Measurements from ENCODE around the gene CLBA1.

- TF ChIP-seq EZH2 (IDR thresholded peaks at IDR 0.05) (no peak), CTCF (IDR thresholded peaks at IDR 0.05) (no peak)
These were observed 6.3 kb downstream of the CLBA1 start for GRCh38 chr14:104991896-104992230.
